T-helper 22 cell (primary cell): ENCODE measurements around the gene COPS8.

Source experiments
- DNase-seq: peaks from one replicate; pipeline ENCODE4 v3.0.0-alpha.2; 2020; ENCODE audit warnings: low read depth

COPS8 gene

GRCh38 chr2:237101118-237101979 is 15.7 kb downstream of the COPS8 start:
- no peak for DNase-seq

DNA sequence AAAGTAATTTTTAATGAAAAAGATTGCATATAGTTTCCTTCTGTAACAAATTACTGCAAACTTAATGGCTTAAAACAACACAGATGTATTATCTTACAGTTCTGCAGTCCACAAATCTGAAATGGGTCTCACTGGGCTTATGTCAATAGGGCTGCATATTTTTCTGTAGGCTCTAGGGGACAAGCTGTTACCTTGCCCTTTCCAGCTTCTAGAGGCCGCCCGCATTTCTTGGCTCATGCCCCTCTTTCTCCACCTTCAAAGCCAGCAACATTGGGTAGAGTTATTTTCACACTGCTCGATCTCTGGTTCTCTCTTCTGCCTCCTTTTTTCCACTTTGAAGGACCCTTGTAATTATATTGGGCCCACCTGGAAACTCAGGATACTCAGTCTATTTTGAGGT is 16.7 kb downstream of the COPS8 start:
- DNase-seq = no peak

DNA sequence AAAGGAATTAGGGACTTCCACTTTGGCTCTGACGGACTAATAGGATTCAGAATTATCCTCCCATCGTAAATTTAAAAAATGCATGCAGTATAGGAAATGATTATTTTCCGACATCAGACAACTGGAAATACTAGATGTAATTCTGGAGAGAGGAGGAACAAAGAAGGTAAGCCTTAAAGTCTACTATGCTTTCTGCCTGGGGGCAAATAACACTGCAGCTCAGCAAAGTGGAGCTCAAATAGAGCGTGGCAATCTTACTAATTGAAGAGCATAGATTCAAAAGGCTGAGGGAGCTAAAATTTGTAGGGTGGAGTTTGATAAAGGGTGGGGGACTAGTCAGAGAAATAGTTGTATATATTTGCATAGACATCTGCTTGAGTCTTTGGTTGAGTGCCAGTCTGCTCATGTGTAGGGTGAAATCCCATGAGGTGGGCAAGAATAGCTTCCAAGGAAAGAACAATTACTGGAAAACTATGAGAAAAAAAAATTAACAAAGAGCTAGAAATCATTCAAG is 23.8 kb downstream of the COPS8 start:
- DNase-seq = no peak

DNA sequence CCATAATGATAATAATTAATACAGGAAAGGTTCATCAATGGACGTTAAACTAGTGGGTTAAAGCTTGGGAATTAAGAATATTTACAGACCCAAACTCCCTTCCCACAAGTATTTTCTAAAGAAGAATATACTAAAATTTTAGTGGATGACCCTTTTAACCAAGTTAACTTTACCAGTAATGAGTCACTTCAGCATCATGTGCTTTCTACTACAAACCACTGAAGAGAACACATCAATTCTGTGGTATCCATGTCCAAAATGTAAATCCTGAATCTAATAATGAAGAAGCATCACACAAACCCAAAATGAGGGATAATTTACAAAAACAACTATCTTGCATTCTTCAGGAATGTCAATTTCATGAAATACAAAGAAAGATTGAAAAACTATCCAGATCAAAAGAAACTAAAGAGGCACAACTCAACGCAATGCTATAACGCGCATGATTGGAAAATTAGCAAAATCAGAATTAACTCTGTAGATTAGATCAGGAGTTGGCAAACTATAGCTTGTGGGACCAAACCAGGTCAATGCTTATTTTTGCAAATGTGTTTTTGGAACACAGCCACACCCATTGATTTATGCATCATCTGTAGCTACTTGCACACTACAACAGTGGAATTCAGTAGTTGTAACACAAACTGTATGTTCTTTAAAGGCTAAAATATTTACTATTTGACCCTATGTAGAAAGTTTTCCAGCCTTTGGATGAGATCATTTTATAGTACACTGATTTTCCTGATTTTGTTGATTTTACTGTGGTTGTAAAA is 27.5 kb downstream of the COPS8 start:
- no peak for DNase-seq

GRCh38 chr2:237115870-237116269 is 30.2 kb downstream of the COPS8 start:
- DNase-seq = no peak

DNA sequence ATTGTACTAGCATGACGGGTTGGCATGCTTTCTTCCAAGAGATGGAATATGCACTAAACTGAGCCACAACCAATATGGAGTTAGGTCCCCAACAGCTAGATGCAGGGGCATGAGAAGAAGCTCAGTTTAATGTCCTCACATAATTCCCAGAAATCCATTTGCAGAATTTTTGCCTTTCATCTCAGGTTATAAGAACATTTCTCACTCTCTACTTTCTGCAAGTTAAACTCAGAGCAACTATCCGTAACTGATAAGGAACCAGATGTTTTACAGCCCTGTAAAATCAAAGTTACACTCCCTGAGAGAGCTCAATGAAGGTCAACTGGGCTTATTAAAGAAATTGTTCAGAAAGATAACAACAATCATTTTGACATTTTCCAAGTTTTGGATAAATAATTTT is 30.7 kb downstream of the COPS8 start:
- DNase-seq = no peak

DNA sequence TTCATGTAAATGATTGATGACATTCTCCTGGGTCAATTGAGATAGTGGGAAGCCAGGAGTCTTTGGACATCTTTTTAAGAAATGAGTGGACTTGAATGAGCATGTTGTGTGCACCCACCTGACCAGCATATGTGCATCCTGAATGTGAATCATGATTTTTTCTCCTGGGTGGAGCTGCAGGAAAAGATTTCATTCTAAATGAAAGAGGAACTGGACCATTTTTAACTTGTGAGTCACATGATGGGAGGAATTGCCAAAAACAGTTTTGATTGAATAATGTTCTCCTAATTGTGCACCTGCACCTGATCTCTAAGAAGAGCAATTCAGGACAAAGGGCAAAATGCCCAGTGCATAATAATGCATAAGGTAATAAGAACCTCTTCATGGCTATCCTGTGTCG is 32.3 kb downstream of the COPS8 start:
- no peak for DNase-seq

DNA sequence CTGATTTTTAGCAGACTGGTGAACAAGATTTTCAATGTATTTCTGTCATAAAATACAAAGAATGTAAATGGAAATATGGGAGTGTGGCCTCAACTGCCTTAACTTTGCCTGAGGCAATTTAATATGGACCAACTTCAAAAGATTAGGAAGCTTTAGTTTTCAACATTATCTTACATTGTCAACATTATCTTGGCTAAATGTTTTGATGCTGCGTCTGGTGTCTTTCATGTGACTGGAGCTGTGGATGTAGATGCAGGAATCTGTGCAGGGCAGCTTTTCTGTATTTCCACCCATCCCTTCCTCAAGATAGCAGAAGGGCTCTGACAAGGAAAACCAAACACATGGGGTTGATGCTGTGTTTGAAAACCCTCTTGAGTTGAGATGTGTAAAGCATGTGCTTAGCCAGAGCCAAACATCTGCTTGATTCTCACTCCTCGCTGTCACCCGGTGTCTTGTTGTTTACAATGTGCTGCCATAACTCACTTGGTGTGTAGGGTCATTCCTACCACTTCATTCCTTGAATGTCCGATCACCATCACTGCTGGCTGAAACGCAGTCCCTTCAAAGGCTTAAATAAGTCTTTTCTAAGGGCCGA is 33.0 kb downstream of the COPS8 start:
- no peak for DNase-seq

GRCh38 chr2:237120916-237121315 is 35.2 kb downstream of the COPS8 start:
- DNase-seq = no peak

GRCh38 chr2:237121321-237121720 is 35.6 kb downstream of the COPS8 start:
- DNase-seq = no peak

GRCh38 chr2:237122214-237122666 is 36.6 kb downstream of the COPS8 start:
- no peak for DNase-seq

DNA sequence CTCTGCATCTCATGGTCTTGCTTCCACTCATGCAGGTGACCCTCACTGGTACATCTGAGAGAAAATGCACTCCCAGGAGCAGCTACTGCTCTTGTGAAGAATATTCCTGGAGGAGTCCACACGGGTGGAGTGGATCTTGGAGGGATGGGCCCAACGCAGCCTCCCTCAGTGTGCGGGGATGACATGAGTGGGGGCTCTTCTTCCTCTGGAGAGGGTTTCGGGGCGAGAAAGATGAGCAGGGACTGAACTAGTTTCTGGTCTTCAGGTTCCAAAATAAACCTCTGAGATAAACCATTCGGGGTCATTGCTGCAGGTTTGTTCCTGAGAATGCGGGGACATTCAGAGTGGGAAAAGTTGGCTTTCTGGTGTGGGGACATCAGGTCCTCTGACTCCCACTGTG is 39.1 kb downstream of the COPS8 start:
- no peak for DNase-seq

DNA sequence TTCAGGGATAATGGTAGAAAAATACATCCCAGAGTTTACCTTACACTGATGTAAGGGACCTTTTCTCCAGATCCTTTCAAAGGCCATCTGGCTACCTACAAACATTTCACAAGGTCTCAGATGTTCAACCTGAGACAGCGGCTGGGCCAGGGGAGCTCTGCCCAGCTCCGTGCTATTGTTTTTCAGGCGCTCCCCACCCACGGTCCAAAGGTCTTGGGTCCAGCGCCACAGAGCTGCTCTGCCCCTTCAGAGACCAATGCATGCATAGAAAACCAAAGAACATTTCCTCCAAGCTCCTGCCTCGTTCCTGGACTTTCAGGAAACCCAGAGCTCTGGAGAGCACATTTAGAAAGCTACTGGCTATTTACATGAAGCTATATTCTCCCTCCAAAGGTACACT is 40.3 kb downstream of the COPS8 start:
- no peak for DNase-seq

GRCh38 chr2:237126519-237127174 is 41.0 kb downstream of the COPS8 start:
- DNase-seq = no peak

DNA sequence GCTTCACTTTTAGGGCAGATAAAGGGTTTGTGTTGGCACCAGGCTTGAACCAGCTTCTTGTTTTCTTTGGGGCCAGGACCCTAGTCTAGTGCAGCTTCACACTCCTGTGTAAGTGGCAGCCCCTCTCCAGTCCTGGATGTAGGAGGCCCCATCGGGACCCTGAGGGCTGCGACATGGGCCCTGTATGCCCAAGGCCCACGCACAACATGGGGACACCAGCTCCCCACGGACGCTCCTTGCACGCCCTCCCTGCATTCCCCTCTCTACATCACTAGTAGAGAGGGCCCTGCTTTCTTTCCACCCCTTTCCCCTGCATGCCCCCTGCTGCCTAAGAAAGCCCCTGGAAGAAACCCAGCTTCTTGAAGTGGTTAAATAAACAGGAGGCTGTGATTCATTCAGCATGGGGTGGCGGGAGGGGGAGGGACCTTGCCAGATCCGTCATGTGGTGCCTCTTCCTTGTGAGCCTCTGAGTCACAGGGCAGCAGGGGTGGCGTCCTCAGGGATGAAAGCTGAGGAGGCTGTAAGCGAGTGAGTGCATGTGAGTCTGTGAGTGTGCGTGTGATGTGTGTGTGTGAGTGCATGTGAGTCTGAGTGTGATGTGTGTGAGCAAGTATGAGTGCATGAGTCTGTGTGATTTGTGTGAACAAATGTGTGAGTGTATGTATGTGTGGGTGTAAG is 42.5 kb downstream of the COPS8 start:
- DNase-seq = no peak

- DNase-seq = no peak
These were observed 43.3 kb downstream of the COPS8 start for GRCh38 chr2:237128845-237129592.

DNA sequence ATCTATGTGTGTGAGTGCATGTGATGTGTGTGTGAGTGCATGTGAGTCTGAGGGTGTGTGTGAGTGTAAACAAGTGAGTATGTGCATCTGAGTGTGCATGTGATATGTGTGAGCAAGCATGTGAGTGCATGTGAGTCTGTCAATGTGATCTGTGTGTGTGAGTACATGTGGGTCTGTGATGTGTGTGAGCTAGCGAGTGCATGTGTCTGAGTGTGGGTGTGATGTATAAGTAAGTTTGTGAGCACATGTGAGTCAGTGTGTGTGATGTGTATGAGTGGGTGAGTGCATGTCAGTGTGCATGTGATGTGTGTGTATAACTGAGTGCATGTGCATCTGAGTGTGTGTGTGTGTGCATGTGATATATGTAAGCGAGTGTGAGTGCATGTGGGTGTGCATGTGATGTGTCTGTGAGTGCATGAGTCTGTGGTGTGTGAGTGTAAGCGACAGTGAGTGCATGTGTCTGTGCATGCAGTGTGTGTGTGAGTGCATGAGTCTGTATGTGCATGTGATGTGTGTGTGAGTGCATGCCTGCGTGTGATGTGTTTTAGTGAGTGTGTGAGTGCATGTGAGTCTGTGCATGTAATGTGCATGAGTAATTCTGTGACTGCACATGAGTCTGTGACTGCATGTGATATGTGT is 44.1 kb downstream of the COPS8 start:
- DNase-seq = no peak

GRCh38 chr2:237130562-237131421 is 45.1 kb downstream of the COPS8 start:
- no peak for DNase-seq
